ENCODE measurements around the gene ULBP1. TPM values are rescaled to one million over a fixed set of nuclear protein-coding genes. Genes with fewer than 3 reads are reported as not detected.

ULBP1 gene
- polyA plus RNA-seq, 1 donor (not counting 4 experiments of a cell fraction or from before 2014, with no cell fraction given): 2.2 TPM

- TF ChIP-seq EZH2 (IDR thresholded peaks at IDR 0.05; ENCODE audit: low read length) (no peak), CTCF (optimal IDR thresholded peaks at IDR 0.05 in 1 of 3, IDR thresholded peaks at IDR 0.05 in 1 of 3, conservative IDR thresholded peaks at IDR 0.05 in 1 of 3; ENCODE audit: extremely low read depth in 1 of 3, insufficient read depth in 2 of 3, low read length in 3 of 3) (peak; percentile 36 to 78 (median 48))
- FAIRE-seq: peak; percentile 70
- Histone ChIP-seq H4K20me1 (ENCODE audit: control insufficient read depth, extremely low read depth, insufficient read depth, low read length) (no peaks in the 10 kb centered on the region), H3K4me1 (ENCODE audit: control insufficient read depth, extremely low read depth, insufficient read depth, low read length) (peaks cover 10% of the 10 kb centered on the region), H3K27ac (ENCODE audit: control insufficient read depth, insufficient read depth, low read length) (no peak overlapping the region), H3K4me3 (ENCODE audit: control insufficient read depth in 2 of 3, extremely low read depth in 1 of 3, insufficient read depth in 2 of 3, low read depth in 1 of 3, low read length in 3 of 3) (no peak overlapping the region), H3K79me2 (ENCODE audit: control insufficient read depth, insufficient read depth, low read length) (no peaks in the 10 kb centered on the region), H3K27me3 (ENCODE audit: control insufficient read depth, extremely low read depth, insufficient read depth, low read length) (peaks cover 19% of the 10 kb centered on the region), H3K4me2 (ENCODE audit: control insufficient read depth, extremely low read depth, insufficient read depth, low read depth, low read length) (no peak overlapping the region), H3K36me3 (ENCODE audit: control insufficient read depth in 2 of 2, extremely low read depth in 1 of 2, insufficient read depth in 2 of 2, low read length in 2 of 2) (no peaks in the 10 kb centered on the region), H2AFZ (ENCODE audit: control insufficient read depth, low read length) (no peak overlapping the region), H3K9me3 (ENCODE audit: control insufficient read depth, low read depth, low read length) (no peaks in the 10 kb centered on the region), H3K9ac (ENCODE audit: control insufficient read depth, extremely low read depth, insufficient read depth, low read length) (no peak overlapping the region), H3K9me1 (ENCODE audit: control insufficient read depth, extremely low read depth, insufficient read depth, low read length) (no peaks in the 10 kb centered on the region)
- DNase-seq (ENCODE audit: low read depth, low spot score): peak; percentile 49
- dilution Hi-C loops (cut with MboI; ENCODE audit: extremely low pct_ligation_motif_present, low sequenced_read_pairs): no loop called here
These were observed 29.2 kb upstream of the ULBP1 start for GRCh38 chr6:149934249-149935156.

GRCh38 chr6:149935246-149935645 lies 28.5 kb upstream of the ULBP1 start:
- Histone ChIP-seq H3K9ac (ENCODE audit: control insufficient read depth, extremely low read depth, insufficient read depth, low read length) (no peak overlapping the region), H3K79me2 (ENCODE audit: control insufficient read depth, insufficient read depth, low read length) (no peaks in the 10 kb centered on the region), H3K36me3 (ENCODE audit: control insufficient read depth in 2 of 2, extremely low read depth in 1 of 2, insufficient read depth in 2 of 2, low read length in 2 of 2) (no peaks in the 10 kb centered on the region), H3K4me3 (ENCODE audit: control insufficient read depth in 2 of 3, extremely low read depth in 1 of 3, insufficient read depth in 2 of 3, low read depth in 1 of 3, low read length in 3 of 3) (no peak overlapping the region), H3K27me3 (ENCODE audit: control insufficient read depth, extremely low read depth, insufficient read depth, low read length) (peaks cover 16% of the 10 kb centered on the region), H2AFZ (ENCODE audit: control insufficient read depth, low read length) (no peak overlapping the region), H3K4me1 (ENCODE audit: control insufficient read depth, extremely low read depth, insufficient read depth, low read length) (peaks cover 10% of the 10 kb centered on the region), H3K4me2 (ENCODE audit: control insufficient read depth, extremely low read depth, insufficient read depth, low read depth, low read length) (no peak overlapping the region), H3K27ac (ENCODE audit: control insufficient read depth, insufficient read depth, low read length) (no peak overlapping the region), H3K9me1 (ENCODE audit: control insufficient read depth, extremely low read depth, insufficient read depth, low read length) (no peaks in the 10 kb centered on the region), H4K20me1 (ENCODE audit: control insufficient read depth, extremely low read depth, insufficient read depth, low read length) (no peaks in the 10 kb centered on the region), H3K9me3 (ENCODE audit: control insufficient read depth, low read depth, low read length) (no peaks in the 10 kb centered on the region)
- dilution Hi-C loops (cut with MboI; ENCODE audit: extremely low pct_ligation_motif_present, low sequenced_read_pairs): no loop called here
- DNase-seq (ENCODE audit: low read depth, low spot score) (no peak), FAIRE-seq (no peak)
- TF ChIP-seq EZH2 (IDR thresholded peaks at IDR 0.05; ENCODE audit: low read length): no peak
- no peak for TF ChIP-seq CTCF (optimal IDR thresholded peaks at IDR 0.05 in 1 of 3, IDR thresholded peaks at IDR 0.05 in 1 of 3, conservative IDR thresholded peaks at IDR 0.05 in 1 of 3; ENCODE audit: extremely low read depth in 1 of 3, insufficient read depth in 2 of 3, low read length in 3 of 3)
